SK-N-SH (cell line): ENCODE measurements around the gene ZFAND6. TPM values are rescaled to one million over a fixed set of nuclear protein-coding genes. Genes with fewer than 3 reads are reported as not detected.
A peak's percentile ranks its signal among the peaks of the same experiment; 100 is the strongest.

Experiments used
- CTCF ChIA-PET: fragments of 300-600, 350-600 bp; formaldehyde crosslinking; extraction: SDS; loops from one replicate; lab custom pipeline; 2021; lab: Yijun Ruan, JAX
- POLR2A ChIA-PET: fragments of 350-600 bp; sonication (Branson Sonifier 250); formaldehyde crosslinking; extraction: SDS; loops from one replicate; lab custom pipeline; 2020; ENCODE audit warnings: antibody characterized with exemption, inconsistent platforms; lab: Yijun Ruan, JAX
- DNase-seq: peaks from one replicate; pipeline ENCODE4 v3.0.0; 2012
- H2AFZ ChIP-seq: fragments of 200-600 bp; sonication (generic); 2 replicates; pipeline ENCODE4 v1.8.1; 2016; ENCODE audit warnings: antibody characterized with exemption, mild to moderate bottlenecking, low read depth
- H3F3A ChIP-seq: fragments of 200-600 bp; sonication (generic); replicated peaks from 2 replicates; pipeline ENCODE3; 2016; ENCODE audit warnings: antibody characterized with exemption, mild to moderate bottlenecking; ENCODE audit not compliant: insufficient read depth
- H3K27ac ChIP-seq, 2 experiments: fragments of 200-500 bp in 1 of 2; fragments of 200-600 bp in 1 of 2; sonication (Bioruptor generic) in 1 of 2; sonication (generic), shearing (Covaris generic) in 1 of 2; 2 replicates each; pipeline versions ENCODE4 v1.5.1 to v1.6.1; 2014 to 2016; ENCODE audit warnings: low read depth in 2 of 2, inconsistent platforms in 1 of 2, low read length in 1 of 2, mild to moderate bottlenecking in 1 of 2, mixed read lengths in 1 of 2
- H3K27me3 ChIP-seq: fragments of 200-600 bp; sonication (generic), shearing (Covaris generic); 2 replicates; pipeline ENCODE4 v1.6.1; 2016; ENCODE audit warnings: mixed run types; ENCODE audit not compliant: insufficient read depth
- H3K36me3 ChIP-seq, 2 experiments: fragments of 200-500 bp in 1 of 2; fragments of 200-600 bp in 1 of 2; sonication (Bioruptor generic) in 1 of 2; sonication (generic) in 1 of 2; replicated peaks in 1 of 2; 2 replicates each; pipeline versions ENCODE3 to v1.5.1; 2014 to 2016; ENCODE audit warnings: low read length in 1 of 2, mild to moderate bottlenecking in 1 of 2; ENCODE audit not compliant: insufficient read depth in 2 of 2, control insufficient read depth in 1 of 2
- H3K4me1 ChIP-seq, 2 experiments: fragments of 200-500 bp in 1 of 2; fragments of 200-600 bp in 1 of 2; sonication (Bioruptor generic) in 1 of 2; sonication (generic), shearing (Covaris generic) in 1 of 2; 2 replicates each; pipeline versions ENCODE4 v1.5.1 to v1.6.1; 2014 to 2016; ENCODE audit warnings: low read depth in 1 of 2, low read length in 1 of 2, mixed run types in 1 of 2; ENCODE audit not compliant: insufficient read depth in 2 of 2, control insufficient read depth in 1 of 2
- H3K4me2 ChIP-seq: fragments of 200-600 bp; sonication (generic), shearing (Covaris generic); 2 replicates; pipeline ENCODE4 v1.6.1; 2017; ENCODE audit warnings: mixed run types
- H3K4me3 ChIP-seq, 2 experiments: fragments of 200-500 bp in 1 of 2; fragments of 200-600 bp in 1 of 2; sonication (Bioruptor generic) in 1 of 2; sonication (generic), shearing (Covaris generic) in 1 of 2; 2 replicates each; pipeline versions ENCODE4 v1.5.1 to v1.8.1; 2014 to 2016; ENCODE audit warnings: low read depth in 2 of 2, inconsistent platforms in 1 of 2, low read length in 1 of 2, mild to moderate bottlenecking in 1 of 2, mixed read lengths in 1 of 2, moderate library complexity in 1 of 2
- H3K79me2 ChIP-seq: fragments of 200-600 bp; sonication (generic); 2 replicates; pipeline ENCODE4 v1.8.1; 2017; ENCODE audit warnings: mild to moderate bottlenecking; ENCODE audit not compliant: insufficient read depth
- H3K9ac ChIP-seq: fragments of 200-600 bp; sonication (generic); 2 replicates; pipeline ENCODE4 v1.6.1; 2017; ENCODE audit warnings: mixed run types
- H3K9me2 ChIP-seq: fragments of 200-600 bp; sonication (generic); 2 replicates; pipeline ENCODE4 v1.6.1; 2017; ENCODE audit warnings: mixed run types
- H3K9me3 ChIP-seq: fragments of 200-600 bp; sonication (generic); 2 replicates; pipeline ENCODE4 v1.6.1; 2017; ENCODE audit warnings: mixed run types, mild to moderate bottlenecking, moderate library complexity
- H4K20me1 ChIP-seq: fragments of 200-600 bp; sonication (generic); 2 replicates; pipeline ENCODE4 v1.6.1; 2017; ENCODE audit warnings: mild to moderate bottlenecking, mixed run types; ENCODE audit not compliant: insufficient read depth
- CHD2 ChIP-seq: fragments of 150-350 bp; IDR thresholded peaks from 2 replicates; pipeline ENCODE4 v1.6.1; 2018; ENCODE audit warnings: low read length; ENCODE audit not compliant: partially characterized antibody
- ELF1 ChIP-seq: IDR thresholded peaks from 2 replicates; pipeline ENCODE4 v1.4.0; 2012
- EZH2phosphoT487 ChIP-seq: fragments of 200-600 bp; sonication (generic); IDR thresholded peaks from 2 replicates; pipeline ENCODE4 v1.6.1; 2017; ENCODE audit warnings: low read depth, mixed run types, mild to moderate bottlenecking, antibody characterized with exemption, moderate library complexity, borderline replicate concordance
- FOSL2 ChIP-seq: IDR thresholded peaks from 2 replicates; pipeline ENCODE4 v1.4.0; 2012; ENCODE audit warnings: low read depth, mild to moderate bottlenecking, moderate library complexity, borderline replicate concordance
- FOXJ3 ChIP-seq: sonication (generic); formaldehyde crosslinking; IDR thresholded peaks from 2 replicates; pipeline ENCODE4 v1.5.1; 2020; ENCODE audit warnings: mild to moderate bottlenecking, missing genetic modification reagents
- FOXM1 ChIP-seq: IDR thresholded peaks from 2 replicates; pipeline ENCODE4 v1.4.0; 2012; ENCODE audit warnings: low read depth, mild to moderate bottlenecking
- GABPA ChIP-seq: IDR thresholded peaks from 2 replicates; pipeline ENCODE4 v1.4.0; 2012; ENCODE audit warnings: low read depth, mild to moderate bottlenecking
- GATA2 ChIP-seq: sonication (generic); formaldehyde crosslinking; IDR thresholded peaks from 2 replicates; pipeline ENCODE4 v1.5.0; 2020; ENCODE audit warnings: mild to moderate bottlenecking, missing genetic modification reagents
- IRF3 ChIP-seq: fragments of 150-350 bp; IDR thresholded peaks from 2 replicates; pipeline ENCODE4 v1.6.1; 2016; ENCODE audit warnings: mild to moderate bottlenecking, low read depth, low read length
- MEF2A ChIP-seq: IDR thresholded peaks from 2 replicates; pipeline ENCODE4 v1.4.0; 2012; ENCODE audit warnings: low read depth, borderline replicate concordance
- NFIC ChIP-seq: IDR thresholded peaks from 2 replicates; pipeline ENCODE4 v1.4.0; 2012; ENCODE audit warnings: borderline replicate concordance
- PBX3 ChIP-seq: IDR thresholded peaks from 2 replicates; pipeline ENCODE4; 2012
- POLR2AphosphoS5 ChIP-seq: IDR thresholded peaks from 2 replicates; pipeline ENCODE4 v1.6.1; 2012; ENCODE audit warnings: low read depth, low read length
- RAD21 ChIP-seq: IDR thresholded peaks from 2 replicates; pipeline ENCODE4 v1.6.1; 2012; ENCODE audit warnings: mild to moderate bottlenecking, low read length
- RFX5 ChIP-seq: IDR thresholded peaks from 2 replicates; pipeline ENCODE4 v1.6.1; 2012; ENCODE audit warnings: mild to moderate bottlenecking, improper control_type of control experiment, low read length
- RXRA ChIP-seq: IDR thresholded peaks from 2 replicates; pipeline ENCODE4 v1.4.0; 2012; ENCODE audit warnings: low read depth, mild to moderate bottlenecking, borderline replicate concordance
- SIN3A ChIP-seq: IDR thresholded peaks from 2 replicates; pipeline ENCODE4 v1.6.1; 2012; ENCODE audit warnings: low read depth, mild to moderate bottlenecking, low read length, moderate library complexity, borderline replicate concordance
- SMC3 ChIP-seq: IDR thresholded peaks from 2 replicates; pipeline ENCODE4 v1.6.1; 2012; ENCODE audit warnings: low read depth, low read length, improper control_type of control experiment
- TAF1 ChIP-seq: IDR thresholded peaks from 2 replicates; pipeline ENCODE4 v1.6.1; 2012; ENCODE audit warnings: low read depth, mild to moderate bottlenecking, low read length, moderate library complexity, borderline replicate concordance
- TEAD4 ChIP-seq: IDR thresholded peaks from 2 replicates; pipeline ENCODE4 v1.4.0; 2012; ENCODE audit warnings: mild to moderate bottlenecking, borderline replicate concordance; ENCODE audit not compliant: insufficient read depth
- USF1 ChIP-seq: IDR thresholded peaks from 2 replicates; pipeline ENCODE4 v1.4.0; 2012; ENCODE audit warnings: low read depth, borderline replicate concordance
- USF2 ChIP-seq: fragments of 150-350 bp; IDR thresholded peaks from 2 replicates; pipeline ENCODE4 v1.6.1; 2017; ENCODE audit warnings: antibody characterized with exemption, low read length, low read depth, borderline replicate concordance
- YY1 ChIP-seq: IDR thresholded peaks from 2 replicates; pipeline ENCODE4 v1.4.0; 2012; ENCODE audit warnings: low read depth, mild to moderate bottlenecking
- WGBS: methylation state at CpG from one replicate; pipeline ENCODE4 v1.1.6; 2017; ENCODE audit warnings: low lambda C conversion rate; 5-methylcytosine and 5-hydroxymethylcytosine counted together
- polyA plus RNA-seq, 3 experiments: library from polyadenylated mRNA; depleted of rRNA; stranded (reverse); fragments of >200 nt; gene quantifications; 2 replicates each; pipeline ENCODE4 v1.2.3, GENCODE V29; 2012

The ZFAND6 gene
- polyA plus RNA-seq, 1 of the 3 experiments (the other 2 are of a cell fraction) = 90.1 TPM

- no peak for TF ChIP-seq YY1
- TF ChIP-seq TEAD4 = no peak
- no peak for TF ChIP-seq FOSL2
- TF ChIP-seq PBX3 = no peak
- TF ChIP-seq TAF1 = no peak
- no peak for TF ChIP-seq USF2
- no peak for TF ChIP-seq USF1
- no peak for TF ChIP-seq IRF3
- no peak for TF ChIP-seq RFX5
Measured at GRCh38 chr15:80173022-80173759, 113.7 kb downstream of the ZFAND6 start (continued).

GRCh38 chr15:80174017-80174746 is 114.7 kb downstream of the ZFAND6 start:
- H3K9ac ChIP-seq = peak overlapping the region; percentile 25; the same call in 1 of the 2 replicates
- 55% methylated on average over 11 of the region's 11 CpGs for WGBS
- H3K4me2 ChIP-seq = peak overlapping the region; percentile 47
- H3K79me2 ChIP-seq = no peaks in the 10 kb centered on the region
- peaks cover 26% of the 10 kb centered on the region for H3F3A ChIP-seq
- no peaks in the 10 kb centered on the region for H3K9me3 ChIP-seq
- H3K9me2 ChIP-seq = no peaks in the 10 kb centered on the region
- no peaks in the 10 kb centered on the region for H4K20me1 ChIP-seq
- no peaks in the 10 kb centered on the region for H3K27me3 ChIP-seq
- no peak for DNase-seq
- H2AFZ ChIP-seq = no peak overlapping the region
- H3K27ac ChIP-seq = peak overlapping the region in 1 of 2 experiments; percentile 74; a peak in 2 of 4 replicates
- peaks cover 0 to 14% of the 10 kb centered on the region in 2 experiments; a peak in 2 of 4 replicates for H3K4me1 ChIP-seq
- no peak overlapping the region for H3K4me3 ChIP-seq
- ChIA-PET CTCF (interaction anchor here (0.6 to 2.7 kb wide), 25 partner anchors 8 to 833 kb away, joined by 3 to 18 read pairs (median 3); partner anchors contain the start of gene FAH), POLR2A (no interaction called here)
- peaks cover 0 to 14% of the 10 kb centered on the region in 2 experiments for H3K36me3 ChIP-seq
- TF ChIP-seq POLR2AphosphoS5 = peak; percentile 16; the same call in 1 of the 2 replicates
- no peak for TF ChIP-seq GATA2 (CRISPR knock-in tag)
- no peak for TF ChIP-seq YY1
- no peak for TF ChIP-seq RXRA
- no peak for TF ChIP-seq USF2
- TF ChIP-seq TAF1 = no peak
- no peak for TF ChIP-seq TEAD4
- TF ChIP-seq USF1 = no peak
- TF ChIP-seq SMC3 = no peak
- no peak for TF ChIP-seq RAD21
- TF ChIP-seq RFX5 = no peak
- no peak for TF ChIP-seq EZH2phosphoT487
- TF ChIP-seq FOXM1 = no peak
- TF ChIP-seq ELF1 = no peak
- peak; percentile 78 for TF ChIP-seq NFIC
- no peak for TF ChIP-seq GABPA
- TF ChIP-seq SIN3A = no peak
- no peak for TF ChIP-seq CHD2
- no peak for TF ChIP-seq MEF2A
- TF ChIP-seq FOXJ3 (CRISPR knock-in tag) = no peak
